GM19328 (cell line): ENCODE results near the gene STAMBP.
"Not testable (repeated sequence)": the region's sequence is repeated elsewhere in the genome, so short reads cannot be mapped to it uniquely, and the experiment has no call there.

ENCODE experiments used
- ATAC-seq: cut with Tn5 transposase; IDR thresholded peaks from one replicate; pipeline ENCODE4 v1.9.1; 2021; ENCODE audit warnings: mild to moderate bottlenecking, moderate library complexity; ENCODE audit not compliant: unreplicated experiment

Gene STAMBP

GRCh38 chr2:73885406-73885805 lies 56.6 kb downstream of the STAMBP start:
- no peak for ATAC-seq

GRCh38 chr2:73886357-73886756 lies 57.6 kb downstream of the STAMBP start:
- no peak for ATAC-seq

GRCh38 chr2:73887596-73888353 lies 59.0 kb downstream of the STAMBP start:
- not testable (repeated sequence) for ATAC-seq

GRCh38 chr2:73888388-73888787 lies 59.6 kb downstream of the STAMBP start:
- no peak for ATAC-seq

GRCh38 chr2:73889206-73889605 lies 60.4 kb downstream of the STAMBP start:
- no peak for ATAC-seq

- no peak for ATAC-seq
Observed at GRCh38 chr2:73890301-73891092, 61.7 kb downstream of the STAMBP start.

GRCh38 chr2:73891276-73891901 lies 62.6 kb downstream of the STAMBP start:
- no peak for ATAC-seq

- no peak for ATAC-seq
Observed at GRCh38 chr2:73892631-73893329, 64.0 kb downstream of the STAMBP start, which contains the start of gene ACTG2. Gene ACTG2, plus strand, starts transcription at chr2:73893008. Its CDS starts 8,304 bp downstream, at chr2:73901312.

- no peak for ATAC-seq
Observed at GRCh38 chr2:73893764-73894474, 65.2 kb downstream of the STAMBP start.

GRCh38 chr2:73894475-73894850 lies 65.7 kb downstream of the STAMBP start:
- no peak for ATAC-seq

- no peak for ATAC-seq
Observed at GRCh38 chr2:73894877-73895276, 66.1 kb downstream of the STAMBP start.

GRCh38 chr2:73895473-73895872 lies 66.7 kb downstream of the STAMBP start:
- ATAC-seq = no peak

- ATAC-seq = no peak
Observed at GRCh38 chr2:73896362-73897239, 67.8 kb downstream of the STAMBP start.

GRCh38 chr2:73897240-73897583 lies 68.5 kb downstream of the STAMBP start:
- ATAC-seq = no peak

GRCh38 chr2:73897934-73898333 lies 69.2 kb downstream of the STAMBP start:
- no peak for ATAC-seq

- no peak for ATAC-seq
Observed at GRCh38 chr2:73899801-73900336, 71.1 kb downstream of the STAMBP start.

- ATAC-seq = no peak
Observed at GRCh38 chr2:73901143-73901542, 72.4 kb downstream of the STAMBP start.

GRCh38 chr2:73902284-73902683 lies 73.5 kb downstream of the STAMBP start:
- no peak for ATAC-seq

- no peak for ATAC-seq
Observed at GRCh38 chr2:73903313-73903712, 74.6 kb downstream of the STAMBP start.
